KG1 (cell line): ENCODE measurements around the gene SLC44A3.

Source experiments
- DNase-seq: peaks from one replicate; lab custom pipeline; 2025; lab: John Stamatoyannopoulos, UW

SLC44A3 gene

DNA sequence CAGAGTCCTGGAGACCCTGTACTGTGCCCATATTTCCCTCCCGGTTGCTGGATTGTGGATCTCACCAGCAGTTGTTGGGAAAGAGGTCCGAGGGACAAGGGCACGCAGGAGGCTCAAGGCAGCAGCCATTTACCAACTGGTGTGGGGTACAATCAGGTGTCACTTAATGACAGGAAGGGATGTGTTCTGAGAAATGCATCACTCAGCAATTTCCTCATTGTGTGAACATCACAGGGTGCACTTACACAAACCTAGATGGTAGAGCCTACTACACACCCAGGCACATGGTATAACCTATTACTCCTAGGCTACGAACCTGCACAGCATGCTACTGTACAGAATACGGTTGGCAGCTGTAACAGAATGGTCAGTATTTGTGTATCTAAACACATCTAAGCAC is 20.7 kb downstream of the SLC44A3 start:
- DNase-seq: no peak

GRCh38 chr1:94843430-94843829 is 23.3 kb downstream of the SLC44A3 start:
- DNase-seq: no peak

DNA sequence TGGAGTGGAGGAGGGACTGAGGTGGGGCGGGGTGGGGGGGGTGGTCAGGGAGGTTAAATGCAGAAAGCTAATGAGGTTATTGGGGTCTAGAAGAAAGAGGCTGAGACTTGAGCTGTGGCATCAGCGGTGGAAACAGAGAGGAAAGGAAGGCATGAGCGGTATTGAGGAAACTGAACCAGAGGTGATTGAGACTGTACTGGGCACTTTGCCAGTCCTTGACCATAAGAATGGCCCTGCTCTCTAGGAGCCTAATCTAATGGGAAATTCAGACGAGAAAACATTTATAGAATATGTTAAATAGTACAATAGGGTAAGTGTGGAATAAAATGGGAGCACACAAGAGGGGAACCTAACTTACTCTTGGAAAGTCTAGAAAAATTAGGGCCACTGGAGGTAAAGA is 23.7 kb downstream of the SLC44A3 start:
- no peak for DNase-seq

- no peak for DNase-seq
Observed at GRCh38 chr1:94846308-94846707, 26.2 kb downstream of the SLC44A3 start.

- no peak for DNase-seq
Observed at GRCh38 chr1:94851571-94851970, 31.4 kb downstream of the SLC44A3 start.

GRCh38 chr1:94852788-94853187 is 32.6 kb downstream of the SLC44A3 start:
- no peak for DNase-seq

GRCh38 chr1:94854458-94855306 is 34.5 kb downstream of the SLC44A3 start:
- DNase-seq: peak; percentile 57

- DNase-seq: no peak
Observed at GRCh38 chr1:94855307-94855700, 35.1 kb downstream of the SLC44A3 start.

DNA sequence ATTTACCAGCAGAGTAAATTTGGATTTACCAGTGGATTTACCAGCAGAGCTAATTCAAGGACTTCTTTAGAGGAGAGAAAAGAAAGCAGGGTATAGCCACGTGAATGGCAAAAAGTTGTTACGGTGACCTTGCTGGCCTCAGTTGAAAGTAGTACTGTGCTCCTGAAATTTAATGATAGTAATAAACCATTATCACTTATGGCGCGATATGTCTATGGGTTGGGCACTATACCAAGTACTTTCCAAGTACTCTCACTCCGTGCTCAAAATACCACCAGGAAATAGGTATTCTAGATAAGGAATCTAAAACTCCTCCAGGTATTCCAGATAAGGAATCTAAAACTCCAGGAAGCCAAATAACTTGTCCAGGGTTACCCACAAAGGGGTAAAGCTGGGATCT is 35.8 kb downstream of the SLC44A3 start:
- DNase-seq: no peak

DNA sequence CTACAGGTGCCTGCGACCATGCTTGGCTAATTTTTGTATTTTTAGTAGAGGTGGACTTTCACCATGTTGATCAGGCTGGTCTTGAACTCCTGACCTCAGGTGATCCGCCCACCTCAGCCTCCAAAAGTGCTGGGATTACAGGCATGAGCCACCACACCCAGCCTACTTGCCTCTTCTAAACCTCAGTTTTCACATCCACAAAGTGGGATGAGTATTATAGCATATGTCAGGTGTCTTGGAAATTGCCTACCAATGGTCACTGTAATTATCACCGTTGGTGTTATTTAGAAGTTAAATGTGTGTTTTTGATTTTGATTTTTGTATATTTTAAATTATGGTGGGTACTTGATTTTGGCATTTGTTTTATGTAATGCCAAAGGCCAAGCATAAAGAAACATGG is 36.7 kb downstream of the SLC44A3 start:
- DNase-seq: no peak

GRCh38 chr1:94858276-94858675 is 38.1 kb downstream of the SLC44A3 start:
- DNase-seq: no peak

DNA sequence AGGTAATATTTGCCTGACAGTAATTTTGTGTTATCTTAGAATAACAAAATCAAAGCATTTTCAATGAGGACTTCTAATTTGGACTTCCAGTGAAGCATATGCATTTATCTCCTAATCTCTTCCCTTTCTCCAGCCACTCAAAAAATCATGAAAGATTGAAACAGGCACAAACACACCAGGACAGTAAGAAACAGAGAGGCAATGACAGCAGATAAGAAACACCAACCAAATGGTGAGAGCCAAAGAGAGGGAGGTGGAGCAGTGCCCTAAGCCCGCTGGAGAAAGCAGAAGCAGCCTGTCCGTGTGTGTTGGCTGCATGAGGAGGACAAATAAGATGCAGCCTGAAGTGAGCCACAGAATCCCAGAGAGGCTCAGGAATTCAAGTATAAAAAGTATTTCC is 39.0 kb downstream of the SLC44A3 start:
- DNase-seq: no peak

DNA sequence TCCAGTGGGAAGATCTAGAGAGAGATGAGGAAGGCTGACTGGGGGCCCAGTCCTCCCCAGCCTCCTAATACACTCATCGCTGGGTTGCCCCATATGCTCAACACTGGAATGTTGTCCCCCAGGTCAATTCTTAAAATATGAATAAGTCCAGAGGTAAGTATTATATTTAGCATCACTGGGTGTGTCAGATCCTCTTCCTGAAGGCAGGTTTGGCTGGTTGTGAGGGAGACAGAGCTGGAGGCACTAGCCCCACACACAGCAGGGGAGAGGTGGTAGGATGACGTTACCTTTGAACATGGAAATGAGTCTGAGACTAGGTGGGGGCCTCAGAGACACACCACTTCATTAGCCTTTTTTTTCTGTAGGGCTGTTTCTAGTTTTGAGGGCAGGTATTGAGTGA is 42.6 kb downstream of the SLC44A3 start:
- DNase-seq: no peak

DNA sequence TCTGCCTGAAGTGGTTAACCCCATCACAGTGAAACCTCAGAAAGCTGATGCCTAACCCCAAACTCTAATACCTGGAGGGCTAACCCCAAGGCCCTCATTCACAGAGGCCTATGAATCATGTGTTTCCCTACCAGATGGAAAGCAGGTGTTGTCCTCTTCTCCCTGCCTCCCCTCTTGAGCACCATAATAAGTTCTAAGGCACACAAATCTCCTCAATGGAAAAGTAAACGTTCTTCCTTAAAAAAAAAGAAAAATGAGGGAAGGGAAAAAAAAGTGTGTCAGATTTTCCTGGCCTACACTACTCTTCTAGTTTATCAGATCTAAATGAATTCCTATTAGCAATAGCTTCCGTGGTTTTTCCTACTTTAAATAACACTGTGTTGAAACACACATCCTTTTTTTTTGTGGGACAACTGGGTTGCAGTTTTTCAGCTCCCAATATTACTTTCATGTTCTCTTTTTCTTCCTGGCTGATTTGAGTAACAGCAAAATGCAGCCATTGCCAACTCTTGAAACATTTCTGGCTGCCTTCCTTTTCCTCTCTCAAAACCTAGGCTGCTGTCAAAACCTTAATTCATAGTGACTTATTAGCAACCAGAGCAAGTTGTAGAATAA is 43.2 kb downstream of the SLC44A3 start:
- DNase-seq: no peak

DNA sequence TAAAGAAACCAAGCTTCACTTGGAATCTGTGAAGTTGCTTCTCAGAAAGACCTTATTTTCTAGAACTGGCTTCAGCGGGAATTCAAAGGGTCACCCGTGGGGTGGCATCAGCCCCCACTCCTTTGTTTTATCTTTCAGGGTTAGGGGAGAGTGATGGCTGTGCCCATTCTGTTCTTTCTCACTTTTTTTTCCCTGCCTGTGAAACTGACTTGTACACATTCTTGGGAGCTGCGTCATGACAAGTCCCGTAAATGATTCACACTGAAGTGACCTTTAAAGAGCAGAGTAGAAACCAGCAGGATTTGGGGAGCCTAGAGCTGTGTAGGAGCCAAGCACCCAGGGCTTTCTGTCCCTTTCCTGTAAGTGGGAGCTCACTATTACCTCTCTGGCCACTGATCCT is 43.8 kb downstream of the SLC44A3 start:
- DNase-seq: no peak

GRCh38 chr1:94864821-94865220 is 44.7 kb downstream of the SLC44A3 start:
- DNase-seq: no peak

DNA sequence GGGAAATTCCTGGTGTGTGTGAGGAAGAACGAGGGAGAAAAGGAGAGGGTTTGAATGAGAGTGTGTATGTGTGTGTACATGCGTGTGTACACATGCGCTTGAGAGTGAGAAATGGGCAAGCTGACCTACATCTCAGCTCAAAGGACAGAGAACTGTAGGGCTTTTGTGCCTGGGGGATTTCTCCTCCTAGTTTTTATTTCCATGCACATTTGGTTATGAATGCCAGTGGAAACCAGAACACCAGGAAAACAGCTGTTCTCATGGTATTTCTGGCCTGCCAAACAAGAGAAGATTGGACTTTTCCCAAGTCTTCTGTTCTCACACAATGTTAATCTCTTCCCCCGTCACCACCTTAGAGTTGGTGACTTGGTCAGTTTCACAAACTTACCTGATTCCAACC is 45.2 kb downstream of the SLC44A3 start:
- DNase-seq: no peak

- no peak for DNase-seq
Observed at GRCh38 chr1:94866164-94866807, 46.1 kb downstream of the SLC44A3 start.

DNA sequence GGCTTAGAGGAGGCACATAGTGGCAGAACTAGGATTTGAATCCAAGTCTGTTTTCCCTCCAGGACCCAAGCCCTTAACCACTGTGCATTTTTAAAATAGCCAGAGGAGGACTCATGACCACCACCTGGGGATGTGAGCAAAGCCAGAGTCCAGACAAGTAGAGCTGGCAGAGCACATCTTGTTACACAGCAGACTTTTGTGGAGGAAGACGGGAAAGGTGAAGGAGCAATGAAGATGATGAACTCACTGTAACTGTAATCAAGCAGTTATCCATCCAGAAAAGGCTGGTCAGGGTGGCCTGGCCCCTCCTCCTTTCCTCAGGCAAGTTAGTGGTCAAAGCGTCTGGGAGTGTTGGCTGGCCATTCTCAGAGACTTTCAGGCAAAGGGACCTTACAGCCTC is 50.9 kb downstream of the SLC44A3 start:
- DNase-seq: no peak

DNA sequence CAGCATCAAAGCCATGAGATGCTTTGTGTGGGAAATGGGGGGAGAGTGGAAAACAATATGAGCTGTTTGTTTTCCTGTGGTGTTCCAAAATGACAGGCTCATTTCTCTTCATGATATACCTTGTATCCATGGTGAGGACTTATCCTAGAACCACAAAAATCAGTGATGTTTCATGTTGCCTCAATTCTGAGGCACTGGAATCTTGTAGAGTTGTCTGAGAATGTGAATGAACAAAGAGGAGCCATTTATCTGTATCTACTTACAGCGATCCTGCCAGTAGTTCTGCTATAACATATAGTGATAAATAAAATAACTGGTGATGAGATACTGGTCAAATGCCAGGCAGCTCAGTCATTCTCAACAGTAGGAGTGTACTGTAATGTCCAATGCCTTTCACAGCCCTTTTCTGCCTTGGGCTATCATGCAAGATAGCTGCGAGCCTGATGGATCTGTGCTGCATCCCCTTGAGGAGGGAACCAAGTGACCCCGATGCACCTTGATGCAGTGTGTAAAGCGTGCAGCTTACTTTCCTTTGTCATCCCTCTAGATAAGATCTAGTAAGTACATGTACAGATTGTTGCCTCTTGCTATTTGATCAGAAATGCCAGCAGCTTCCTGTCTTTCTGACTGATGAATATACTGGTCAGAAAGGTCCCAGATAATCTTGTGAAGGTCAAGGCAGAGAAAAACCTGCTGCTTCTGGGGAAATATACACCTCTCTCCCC is 52.8 kb downstream of the SLC44A3 start:
- no peak for DNase-seq

GRCh38 chr1:94873520-94874351 is 53.6 kb downstream of the SLC44A3 start:
- DNase-seq: no peak

DNA sequence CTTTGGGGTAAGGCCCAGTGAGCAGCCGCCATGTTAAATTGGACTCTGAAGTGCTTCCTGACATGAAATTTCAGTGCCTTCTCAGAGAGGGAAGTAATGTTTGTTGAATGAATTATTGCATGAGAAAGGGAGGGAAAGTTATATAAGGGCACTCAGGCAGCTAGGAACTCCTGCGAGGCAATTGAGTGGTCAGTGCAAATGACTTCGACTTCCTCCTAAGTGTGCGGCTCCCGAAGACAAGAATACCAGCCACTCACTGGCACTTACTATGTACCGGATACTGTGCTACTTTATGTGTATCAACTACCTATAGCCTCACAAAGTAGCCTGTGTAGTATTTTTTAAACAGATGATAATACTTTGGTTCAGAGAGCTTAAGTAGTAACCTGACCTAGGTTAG is 54.3 kb downstream of the SLC44A3 start:
- no peak for DNase-seq
